ENCODE measurements around the gene TTC27. TPM values are rescaled to one million over a fixed set of nuclear protein-coding genes. Genes with fewer than 3 reads are reported as not detected.

The TTC27 gene
- total RNA-seq, 4 donors from 2014 or later: 10.5 to 46.2 (median 17.9) TPM

GRCh38 chr2:32614084-32614483, 13.8 kb upstream of the TTC27 start:
- H3K36me3 ChIP-seq: no peaks in the 10 kb centered on the region

DNA sequence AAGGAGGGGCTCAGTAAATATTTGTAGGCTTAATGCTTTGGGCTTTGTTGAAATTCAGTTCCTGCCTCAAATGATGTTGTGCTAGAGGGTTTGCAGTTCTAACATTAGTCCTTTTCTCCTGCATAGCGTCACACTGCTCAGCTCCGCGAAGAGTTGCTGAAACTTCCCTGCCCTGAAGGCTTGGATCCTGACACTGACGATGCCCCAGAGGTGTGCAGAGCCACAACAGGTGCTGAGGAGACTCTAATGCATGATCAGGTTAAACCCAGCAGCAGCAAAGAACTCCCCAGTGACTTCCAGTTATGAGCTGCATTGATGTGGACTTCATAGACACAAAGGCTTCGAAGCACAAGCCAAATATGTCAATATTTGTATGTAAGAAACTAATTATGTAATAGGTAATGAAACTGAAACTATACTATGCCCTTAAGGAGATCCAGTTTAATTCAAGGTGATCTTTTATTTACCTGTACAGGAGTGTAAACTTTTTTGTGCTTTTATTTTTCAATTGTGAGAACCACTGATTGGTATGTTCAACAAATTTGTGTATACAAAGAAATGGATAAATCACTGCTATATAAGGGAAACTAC, 10.2 kb upstream of the TTC27 start:
- intact Hi-C loops (cut with DNase I; ENCODE audit: low total_unique reads): no loop called here
- Histone ChIP-seq H3K36me3 (no peaks in the 10 kb centered on the region), H3K27ac (no peak overlapping the region)

More at GRCh38 chr2:32614084-32614483, 13.8 kb upstream of the TTC27 start:
- Histone ChIP-seq H3K4me1 (no peaks in the 10 kb centered on the region), H3K4me3 (no peak overlapping the region), H3K27ac (no peak overlapping the region), H3K9me3 (no peaks in the 10 kb centered on the region), H3K27me3 (no peaks in the 10 kb centered on the region)
- TF ChIP-seq, protein P1, sequence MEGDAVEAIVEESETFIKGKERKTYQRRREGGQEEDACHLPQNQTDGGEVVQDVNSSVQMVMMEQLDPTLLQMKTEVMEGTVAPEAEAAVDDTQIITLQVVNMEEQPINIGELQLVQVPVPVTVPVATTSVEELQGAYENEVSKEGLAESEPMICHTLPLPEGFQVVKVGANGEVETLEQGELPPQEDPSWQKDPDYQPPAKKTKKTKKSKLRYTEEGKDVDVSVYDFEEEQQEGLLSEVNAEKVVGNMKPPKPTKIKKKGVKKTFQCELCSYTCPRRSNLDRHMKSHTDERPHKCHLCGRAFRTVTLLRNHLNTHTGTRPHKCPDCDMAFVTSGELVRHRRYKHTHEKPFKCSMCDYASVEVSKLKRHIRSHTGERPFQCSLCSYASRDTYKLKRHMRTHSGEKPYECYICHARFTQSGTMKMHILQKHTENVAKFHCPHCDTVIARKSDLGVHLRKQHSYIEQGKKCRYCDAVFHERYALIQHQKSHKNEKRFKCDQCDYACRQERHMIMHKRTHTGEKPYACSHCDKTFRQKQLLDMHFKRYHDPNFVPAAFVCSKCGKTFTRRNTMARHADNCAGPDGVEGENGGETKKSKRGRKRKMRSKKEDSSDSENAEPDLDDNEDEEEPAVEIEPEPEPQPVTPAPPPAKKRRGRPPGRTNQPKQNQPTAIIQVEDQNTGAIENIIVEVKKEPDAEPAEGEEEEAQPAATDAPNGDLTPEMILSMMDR (IDR thresholded peaks at IDR 0.05): no peak
- TF ChIP-seq POLR2A (IDR thresholded peaks at IDR 0.05): no peak
- intact Hi-C loops (cut with DNase I; ENCODE audit: low total_unique reads): no loop called here
- no peak for DNase-seq

GRCh38 chr2:32622570-32623310, 5.1 kb upstream of the TTC27 start:
- no peaks in the 10 kb centered on the region for H3K36me3 ChIP-seq
- DNase-seq: no peak
- intact Hi-C loops (cut with DNase I; ENCODE audit: low total_unique reads): no loop called here
- H3K27ac ChIP-seq: no peak overlapping the region
- H3K4me3 ChIP-seq: no peak overlapping the region
- TF ChIP-seq, protein P1 (IDR thresholded peaks at IDR 0.05): no peak
- TF ChIP-seq POLR2A (IDR thresholded peaks at IDR 0.05): no peak
- no peaks in the 10 kb centered on the region for H3K27me3 ChIP-seq
- no peaks in the 10 kb centered on the region for H3K9me3 ChIP-seq
- H3K4me1 ChIP-seq: no peaks in the 10 kb centered on the region

More for the DNA sequence above, 10.2 kb upstream of the TTC27 start:
- Histone ChIP-seq H3K27me3 (no peaks in the 10 kb centered on the region), H3K9me3 (no peaks in the 10 kb centered on the region), H3K4me1 (no peaks in the 10 kb centered on the region), H3K4me3 (no peak overlapping the region)
- DNase-seq: no peak
- no peak for TF ChIP-seq POLR2A (IDR thresholded peaks at IDR 0.05)
- TF ChIP-seq, protein P1 (IDR thresholded peaks at IDR 0.05): no peak

GRCh38 chr2:32623311-32623706, 4.5 kb upstream of the TTC27 start:
- TF ChIP-seq, protein P1 (IDR thresholded peaks at IDR 0.05): no peak
- no peak for TF ChIP-seq POLR2A (IDR thresholded peaks at IDR 0.05)
- no peak overlapping the region for H3K27ac ChIP-seq
- H3K9me3 ChIP-seq: no peaks in the 10 kb centered on the region
- intact Hi-C loops (cut with DNase I; ENCODE audit: low total_unique reads): no loop called here
- DNase-seq: no peak
- H3K4me1 ChIP-seq: no peaks in the 10 kb centered on the region
- no peak overlapping the region for H3K4me3 ChIP-seq
- H3K27me3 ChIP-seq: no peaks in the 10 kb centered on the region
- no peaks in the 10 kb centered on the region for H3K36me3 ChIP-seq

GRCh38 chr2:32624812-32625211, 3.0 kb upstream of the TTC27 start:
- TF ChIP-seq POLR2A (IDR thresholded peaks at IDR 0.05): no peak
- TF ChIP-seq, protein P1 (IDR thresholded peaks at IDR 0.05): no peak
- intact Hi-C loops (cut with DNase I; ENCODE audit: low total_unique reads): no loop called here
- Histone ChIP-seq H3K27me3 (no peaks in the 10 kb centered on the region), H3K4me3 (no peak overlapping the region), H3K4me1 (peaks cover 0 to 4% of the 10 kb centered on the region in 2 donors), H3K36me3 (no peaks in the 10 kb centered on the region), H3K27ac (no peak overlapping the region), H3K9me3 (no peaks in the 10 kb centered on the region)
- no peak for DNase-seq

Data from uterus (tissue), 4 donors.